Karpas-422 (cell line): ENCODE measurements around the gene CBX3. TPM values are rescaled to one million over a fixed set of nuclear protein-coding genes. Genes with fewer than 3 reads are reported as not detected.

Source experiments
- DNase-seq: peaks from one replicate; pipeline ENCODE4 v3.0.0-alpha.2; 2015
- H2AFZ ChIP-seq: fragments of 200-600 bp; sonication (generic); 2 replicates; pipeline ENCODE4 v1.6.1; 2014; ENCODE audit warnings: antibody characterized with exemption, low read length, mixed read lengths
- H3K27ac ChIP-seq: fragments of 200-600 bp; sonication (generic); 2 replicates; pipeline ENCODE4 v1.5.1; 2014; ENCODE audit warnings: mild to moderate bottlenecking, low read length, moderate library complexity
- H3K27me3 ChIP-seq: fragments of 200-600 bp; sonication (generic); 2 replicates; pipeline ENCODE4 v1.6.1; 2014; ENCODE audit warnings: low read length, mixed read lengths
- H3K36me3 ChIP-seq: fragments of 200-600 bp; sonication (generic); 2 replicates; pipeline ENCODE4 v1.6.1; 2014; ENCODE audit warnings: low read length, mixed read lengths; ENCODE audit not compliant: insufficient read depth
- H3K4me1 ChIP-seq: fragments of 200-600 bp; sonication (generic); 2 replicates; pipeline ENCODE4 v1.6.1; 2014; ENCODE audit warnings: mild to moderate bottlenecking, low read length, mixed read lengths
- H3K4me2 ChIP-seq: fragments of 200-600 bp; sonication (generic); 2 replicates; pipeline ENCODE4 v1.6.1; 2014; ENCODE audit warnings: low read length, low read depth, mild to moderate bottlenecking; ENCODE audit not compliant: poor library complexity, severe bottlenecking
- H3K4me3 ChIP-seq: fragments of 200-600 bp; sonication (generic); 2 replicates; pipeline ENCODE4 v1.5.1; 2014; ENCODE audit warnings: mild to moderate bottlenecking, antibody characterized with exemption, low read length, mixed read lengths
- H3K79me2 ChIP-seq: fragments of 200-600 bp; sonication (generic); 2 replicates; pipeline ENCODE4 v1.6.1; 2014; ENCODE audit warnings: mild to moderate bottlenecking, low read length, mixed read lengths
- H3K9ac ChIP-seq: fragments of 200-600 bp; sonication (generic); 2 replicates; pipeline ENCODE4 v1.6.0; 2014; ENCODE audit warnings: low read length
- H3K9me2 ChIP-seq: fragments of 200-600 bp; sonication (generic), shearing (Covaris generic); replicated peaks from 2 replicates; pipeline ENCODE4 v1.6.0; 2014; ENCODE audit warnings: mild to moderate bottlenecking, low read length, moderate library complexity; ENCODE audit not compliant: insufficient read depth
- H3K9me3 ChIP-seq: fragments of 300-700, 200-600 bp; sonication (generic); 2 replicates; pipeline ENCODE4 v1.6.1; 2014; ENCODE audit warnings: low read length, mixed read lengths
- H4K20me1 ChIP-seq: fragments of 200-600 bp; sonication (generic); 2 replicates; pipeline ENCODE4 v1.6.1; 2014; ENCODE audit warnings: mild to moderate bottlenecking, antibody characterized with exemption, low read length, low read depth; ENCODE audit not compliant: insufficient read depth
- total RNA-seq: library from RNA; depleted of rRNA; stranded (reverse); fragments of >200 nt; shearing (Covaris generic); gene quantifications from 2 replicates; pipeline ENCODE4 v1.2.3, GENCODE V29; 2014; ENCODE audit warnings: low replicate concordance

The CBX3 gene
- total RNA-seq, 1 experiment from 2014 or later: 168 TPM

GRCh38 chr7:26188206-26188956, 13.2 kb upstream of the CBX3 start:
- peak; percentile 58 for DNase-seq
- H3K9me2 ChIP-seq: no peaks in the 10 kb centered on the region
- no peak overlapping the region for H2AFZ ChIP-seq
- peaks cover 47% of the 10 kb centered on the region for H3K36me3 ChIP-seq
- no peaks in the 10 kb centered on the region for H3K9me3 ChIP-seq
- peaks cover 2% of the 10 kb centered on the region for H3K4me1 ChIP-seq
- H3K4me2 ChIP-seq: no peak overlapping the region
- H3K79me2 ChIP-seq: no peaks in the 10 kb centered on the region
- no peak overlapping the region for H3K4me3 ChIP-seq
- peaks cover 54% of the 10 kb centered on the region for H4K20me1 ChIP-seq
- no peak overlapping the region for H3K9ac ChIP-seq
- H3K27me3 ChIP-seq: no peaks in the 10 kb centered on the region
- peak overlapping the region; percentile 67 for H3K27ac ChIP-seq

GRCh38 chr7:26188957-26189541, 12.5 kb upstream of the CBX3 start:
- peak; percentile 50 for DNase-seq
- Histone ChIP-seq H3K9me3 (no peaks in the 10 kb centered on the region), H3K4me2 (no peak overlapping the region), H3K27me3 (no peaks in the 10 kb centered on the region), H3K36me3 (peaks cover 53% of the 10 kb centered on the region), H3K27ac (peak overlapping the region; percentile 67; the same call in 1 of the 2 replicates), H3K9ac (no peak overlapping the region), H3K9me2 (no peaks in the 10 kb centered on the region), H4K20me1 (peaks cover 60% of the 10 kb centered on the region), H3K79me2 (no peaks in the 10 kb centered on the region), H3K4me1 (peaks cover 2% of the 10 kb centered on the region), H3K4me3 (no peak overlapping the region), H2AFZ (no peak overlapping the region)

- H3K36me3 ChIP-seq: peaks cover 53% of the 10 kb centered on the region
- H3K4me2 ChIP-seq: no peak overlapping the region
- peaks cover 2% of the 10 kb centered on the region for H3K4me1 ChIP-seq
- peak; percentile 51 for DNase-seq
- peaks cover 60% of the 10 kb centered on the region for H4K20me1 ChIP-seq
- H3K9me2 ChIP-seq: no peaks in the 10 kb centered on the region
- no peaks in the 10 kb centered on the region for H3K79me2 ChIP-seq
- H2AFZ ChIP-seq: no peak overlapping the region
- H3K27ac ChIP-seq: no peak overlapping the region
- no peaks in the 10 kb centered on the region for H3K27me3 ChIP-seq
- H3K9me3 ChIP-seq: no peaks in the 10 kb centered on the region
- no peak overlapping the region for H3K4me3 ChIP-seq
- no peak overlapping the region for H3K9ac ChIP-seq
Observed at GRCh38 chr7:26189697-26190096, 11.8 kb upstream of the CBX3 start.

GRCh38 chr7:26190417-26190869, 11.1 kb upstream of the CBX3 start:
- Histone ChIP-seq H3K79me2 (peaks cover 3% of the 10 kb centered on the region; the same call in 1 of the 2 replicates), H3K9me2 (no peaks in the 10 kb centered on the region), H4K20me1 (peaks cover 65% of the 10 kb centered on the region), H3K36me3 (peaks cover 58% of the 10 kb centered on the region), H3K4me3 (no peak overlapping the region), H3K27me3 (no peaks in the 10 kb centered on the region), H3K9ac (no peak overlapping the region), H3K9me3 (no peaks in the 10 kb centered on the region), H2AFZ (no peak overlapping the region), H3K27ac (no peak overlapping the region), H3K4me2 (no peak overlapping the region), H3K4me1 (peaks cover 5% of the 10 kb centered on the region)
- peak; percentile 44 for DNase-seq

GRCh38 chr7:26191233-26191973, 10.1 kb upstream of the CBX3 start:
- no peaks in the 10 kb centered on the region for H3K27me3 ChIP-seq
- peaks cover 67% of the 10 kb centered on the region for H3K36me3 ChIP-seq
- H2AFZ ChIP-seq: no peak overlapping the region
- H3K9me2 ChIP-seq: no peaks in the 10 kb centered on the region
- H3K79me2 ChIP-seq: peaks cover 11% of the 10 kb centered on the region
- no peak for DNase-seq
- peaks cover 12% of the 10 kb centered on the region for H3K4me1 ChIP-seq
- H3K27ac ChIP-seq: no peak overlapping the region
- H4K20me1 ChIP-seq: peaks cover 72% of the 10 kb centered on the region
- H3K4me3 ChIP-seq: no peak overlapping the region
- no peaks in the 10 kb centered on the region for H3K9me3 ChIP-seq
- H3K4me2 ChIP-seq: no peak overlapping the region
- no peak overlapping the region for H3K9ac ChIP-seq

GRCh38 chr7:26191974-26192479, 9.5 kb upstream of the CBX3 start:
- Histone ChIP-seq H3K27me3 (no peaks in the 10 kb centered on the region), H3K9me2 (no peaks in the 10 kb centered on the region), H3K4me1 (peaks cover 18% of the 10 kb centered on the region), H4K20me1 (peaks cover 77% of the 10 kb centered on the region), H3K36me3 (peaks cover 73% of the 10 kb centered on the region), H3K9ac (no peak overlapping the region), H3K79me2 (peaks cover 17% of the 10 kb centered on the region), H3K27ac (no peak overlapping the region), H2AFZ (no peak overlapping the region), H3K4me3 (no peak overlapping the region), H3K9me3 (no peaks in the 10 kb centered on the region), H3K4me2 (no peak overlapping the region)
- DNase-seq: no peak

GRCh38 chr7:26192485-26193087, 9.0 kb upstream of the CBX3 start:
- Histone ChIP-seq H3K9ac (no peak overlapping the region), H3K4me1 (peaks cover 24% of the 10 kb centered on the region), H3K27ac (no peak overlapping the region), H3K9me3 (no peaks in the 10 kb centered on the region), H3K9me2 (no peaks in the 10 kb centered on the region), H3K4me3 (no peak overlapping the region), H3K36me3 (peaks cover 79% of the 10 kb centered on the region), H3K27me3 (no peaks in the 10 kb centered on the region), H4K20me1 (peaks cover 83% of the 10 kb centered on the region), H2AFZ (no peak overlapping the region), H3K79me2 (peaks cover 23% of the 10 kb centered on the region), H3K4me2 (no peak overlapping the region)
- DNase-seq: peak; percentile 53
